HG03175 (cell line): ENCODE measurements around the gene RPS6KA3.

ENCODE experiments used
- ATAC-seq: cut with Tn5 transposase; IDR thresholded peaks from one replicate; pipeline ENCODE4 v1.9.1; 2021; ENCODE audit warnings: mild to moderate bottlenecking, moderate library complexity; ENCODE audit not compliant: unreplicated experiment

The RPS6KA3 gene

DNA sequence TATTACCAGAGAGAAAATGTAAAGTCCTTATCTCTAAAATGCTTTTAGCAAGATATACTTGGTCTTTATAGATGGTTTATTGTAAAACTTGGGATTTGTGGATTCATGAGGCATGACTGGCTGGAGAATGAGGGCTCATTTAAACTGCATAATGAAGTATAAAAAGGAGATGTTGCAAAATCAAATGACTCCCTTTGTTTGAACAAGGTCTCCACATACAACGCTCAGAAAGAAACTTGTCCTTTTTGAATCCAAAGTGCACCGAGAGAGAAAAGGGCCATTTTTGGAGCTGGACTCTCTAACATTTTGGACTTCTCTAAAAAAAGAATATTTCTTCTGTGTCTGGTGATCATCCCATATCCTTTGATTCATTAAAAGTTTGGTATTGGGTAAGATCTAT, 117.4 kb downstream of the RPS6KA3 start:
- no peak for ATAC-seq

DNA sequence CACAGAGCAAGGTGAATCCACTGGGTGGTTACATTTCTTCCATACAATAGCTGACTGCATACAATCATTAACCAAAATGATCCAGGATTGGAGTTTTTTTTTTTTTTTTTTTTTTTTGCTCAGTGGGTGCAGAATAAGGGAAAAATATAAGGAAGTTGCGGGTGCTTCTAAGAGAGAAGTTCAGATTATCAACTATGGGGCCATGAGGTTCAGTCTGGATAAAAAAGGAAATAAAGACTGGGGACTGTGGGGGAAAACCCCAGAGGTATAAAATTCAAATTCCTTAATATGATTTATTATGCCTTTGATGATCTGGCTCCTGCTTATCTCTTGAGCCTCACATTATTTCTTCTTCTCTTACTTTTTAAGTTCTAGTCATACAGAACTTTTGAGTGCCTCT, 119.1 kb downstream of the RPS6KA3 start:
- ATAC-seq: no peak

GRCh38 chrX:20144491-20144890, 122.2 kb downstream of the RPS6KA3 start:
- no peak for ATAC-seq

DNA sequence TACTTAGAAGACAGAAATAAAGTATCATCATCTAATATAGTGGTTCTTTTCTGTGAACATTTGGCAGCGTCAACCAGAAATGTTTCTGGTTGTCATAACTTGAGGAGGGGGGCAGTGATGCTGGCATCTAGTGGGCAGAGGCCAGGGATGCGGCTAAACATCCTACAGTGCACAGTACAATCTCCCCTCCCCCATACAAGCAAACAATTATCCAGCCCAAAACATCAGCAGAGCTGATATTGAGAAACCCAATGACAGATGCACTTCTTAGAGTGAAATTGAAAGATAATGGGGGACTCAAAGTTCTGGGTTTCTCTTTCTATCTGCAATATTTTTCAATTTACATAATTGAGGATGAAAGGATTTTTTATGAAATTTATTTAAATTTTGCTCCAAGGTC, 123.1 kb downstream of the RPS6KA3 start:
- ATAC-seq: no peak

- no peak for ATAC-seq
Observed at GRCh38 chrX:20143111-20143510, 123.6 kb downstream of the RPS6KA3 start.

GRCh38 chrX:20141281-20142220, 125.2 kb downstream of the RPS6KA3 start, which contains the start of gene EIF1AX:
Gene EIF1AX, minus strand, starts transcription at chrX:20141838. Its CDS starts 198 bp downstream, at chrX:20141640.
- ATAC-seq: peak; percentile 99

DNA sequence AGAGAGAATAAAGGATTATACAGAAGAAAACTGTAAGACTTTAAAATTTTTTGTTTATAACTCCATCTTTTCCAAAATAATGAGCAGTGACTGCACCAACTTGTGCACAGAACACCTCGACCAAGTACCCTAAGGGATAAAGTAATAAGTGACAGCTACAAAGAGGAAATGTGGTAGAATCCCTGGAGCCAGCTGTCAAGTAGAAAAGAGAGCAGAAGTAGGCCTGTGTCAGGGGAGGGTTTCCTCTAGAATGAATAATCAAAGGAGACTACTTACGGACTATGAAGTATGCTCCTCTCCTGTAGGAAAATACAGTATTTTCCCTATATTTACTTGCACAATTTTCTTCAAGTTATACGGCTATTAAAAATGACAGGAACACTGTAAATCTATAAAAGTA, 126.3 kb downstream of the RPS6KA3 start:
- ATAC-seq: no peak

- ATAC-seq: no peak
Observed at GRCh38 chrX:20139966-20140365, 126.7 kb downstream of the RPS6KA3 start.

GRCh38 chrX:20135944-20136343, 130.8 kb downstream of the RPS6KA3 start:
- no peak for ATAC-seq

DNA sequence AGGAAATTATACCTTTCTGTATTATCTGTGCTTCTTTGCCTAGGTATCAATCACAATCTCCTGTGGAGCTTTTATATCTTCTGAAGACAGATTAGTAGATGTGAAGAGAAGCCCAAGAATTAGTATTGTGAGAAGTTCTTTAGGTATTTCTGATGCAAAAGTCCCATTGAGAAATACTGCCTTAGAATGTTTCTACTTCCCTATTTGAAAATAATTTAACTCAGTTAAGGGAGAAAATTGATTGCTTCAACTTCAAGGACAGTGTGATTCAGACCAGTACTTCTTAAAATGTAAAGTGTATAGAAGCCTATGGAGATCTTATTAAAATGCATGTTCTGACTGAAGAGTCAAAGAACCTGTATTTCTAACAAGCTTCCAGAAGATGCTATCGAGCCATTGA, 134.0 kb downstream of the RPS6KA3 start:
- ATAC-seq: no peak

DNA sequence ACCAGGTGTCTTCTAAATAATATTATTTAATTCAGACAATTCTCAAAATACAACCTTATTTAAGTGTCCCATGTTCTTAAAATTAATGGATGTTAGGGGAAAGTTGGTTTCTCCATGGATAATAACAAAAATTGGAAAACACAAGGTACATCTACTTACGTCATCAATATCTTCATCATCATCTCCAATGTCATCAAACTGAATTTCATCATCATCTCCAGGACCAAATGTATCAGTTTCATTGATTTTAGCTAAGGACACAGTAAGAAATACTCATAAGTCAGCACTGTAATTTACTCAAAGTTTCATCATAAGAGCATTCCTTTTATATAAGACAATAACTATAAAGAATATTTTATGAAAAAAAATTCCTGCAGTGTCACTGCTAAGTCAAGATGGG, 136.4 kb downstream of the RPS6KA3 start:
- ATAC-seq: no peak

DNA sequence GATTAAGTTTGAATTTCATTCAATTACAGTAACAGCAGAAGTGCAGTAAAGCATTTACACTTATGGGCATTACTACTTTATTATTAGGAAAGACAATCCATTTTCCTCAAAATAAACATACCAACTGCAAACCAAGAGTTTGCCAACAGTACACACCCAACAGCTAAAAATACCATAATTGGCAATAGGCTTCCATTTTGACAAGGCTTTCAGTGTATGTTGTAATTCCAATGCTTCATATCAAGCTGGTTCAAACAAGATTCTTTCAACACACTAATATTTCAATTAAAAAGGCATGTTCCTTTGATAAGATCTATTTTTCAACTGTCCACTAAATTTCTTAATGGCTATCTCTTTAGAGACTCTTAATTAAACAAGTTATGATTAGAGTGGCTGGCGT, 137.2 kb downstream of the RPS6KA3 start:
- no peak for ATAC-seq

DNA sequence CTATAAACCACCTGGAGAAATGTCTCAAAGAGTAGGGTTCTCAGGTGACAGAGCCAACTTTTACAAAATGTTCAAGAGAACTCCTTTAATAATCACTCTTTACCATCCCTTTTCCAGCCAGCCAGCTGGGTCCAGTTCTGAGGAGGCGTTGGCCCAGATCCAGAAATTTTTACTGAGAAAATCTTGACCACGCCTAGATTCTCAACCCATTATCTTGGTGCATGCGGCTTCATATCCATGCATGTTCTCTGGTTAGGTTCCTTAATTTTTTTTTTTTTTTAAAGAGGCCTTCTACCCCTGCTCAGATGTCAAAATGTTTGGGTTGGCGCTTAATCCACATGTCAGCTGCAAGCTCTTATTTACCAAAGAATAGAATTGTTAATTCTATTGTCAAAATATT, 138.0 kb downstream of the RPS6KA3 start:
- ATAC-seq: no peak

DNA sequence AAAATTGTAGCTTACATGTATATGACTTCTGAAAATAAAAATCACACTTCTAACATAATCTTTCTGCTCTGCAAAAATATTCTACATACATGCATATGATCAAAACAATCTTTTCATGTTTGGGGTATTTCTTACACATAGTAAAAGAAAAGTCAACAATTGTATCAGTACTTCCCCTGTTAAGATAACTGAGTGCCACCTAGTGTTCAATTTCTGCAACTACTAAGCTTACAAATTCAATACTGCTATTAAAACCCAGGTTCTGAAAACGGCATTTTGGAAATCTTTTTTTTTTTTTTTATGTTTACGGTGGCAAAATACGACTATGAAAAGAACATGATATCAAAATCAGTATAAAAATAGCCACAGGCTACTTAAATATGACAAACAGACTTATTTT, 139.3 kb downstream of the RPS6KA3 start:
- ATAC-seq: peak; percentile 41

- peak; percentile 57 for ATAC-seq
Observed at GRCh38 chrX:20126833-20127232, 139.9 kb downstream of the RPS6KA3 start.

GRCh38 chrX:20124964-20125363, 141.7 kb downstream of the RPS6KA3 start:
- no peak for ATAC-seq

- ATAC-seq: no peak
Observed at GRCh38 chrX:20118065-20118824, 148.5 kb downstream of the RPS6KA3 start.

- no peak for ATAC-seq
Observed at GRCh38 chrX:20116577-20117240, 150.0 kb downstream of the RPS6KA3 start, which contains the start of gene MAP7D2. Gene MAP7D2, minus strand, starts transcription at chrX:20116907. Its CDS starts 28 bp downstream, at chrX:20116879.

DNA sequence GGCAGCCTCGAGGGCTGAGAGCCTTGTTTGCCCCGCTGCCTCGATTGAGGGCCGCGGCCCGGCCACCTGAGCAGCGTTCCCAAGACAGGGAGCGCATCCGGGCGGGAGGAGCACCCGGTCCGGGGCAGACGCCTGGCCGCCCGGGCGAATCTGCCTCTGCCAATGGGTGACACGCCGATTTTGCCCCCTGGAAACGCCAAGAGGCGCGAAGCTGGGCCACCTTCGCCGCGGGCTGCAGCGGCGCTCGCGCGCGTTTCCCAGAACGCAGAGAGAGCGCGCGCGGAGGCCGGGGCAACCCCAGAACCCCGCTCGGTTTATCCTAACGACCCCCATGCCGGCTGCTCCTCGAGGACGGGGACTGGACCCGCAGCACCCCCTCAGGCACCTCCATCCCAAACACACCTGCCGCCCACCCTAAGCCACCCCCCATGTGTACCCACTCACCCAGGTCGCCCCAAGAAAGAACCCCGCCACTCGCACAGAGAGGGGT, 150.6 kb downstream of the RPS6KA3 start:
- ATAC-seq: no peak

- no peak for ATAC-seq
Observed at GRCh38 chrX:20112022-20112774, 154.5 kb downstream of the RPS6KA3 start.
